ENCODE measurements around the gene RPH3AL. TPM values are rescaled to one million over a fixed set of nuclear protein-coding genes. Genes with fewer than 3 reads are reported as not detected.
"Not testable (repeated sequence)": the region's sequence is repeated elsewhere in the genome, so short reads cannot be mapped to it uniquely, and the experiment has no call there.

The RPH3AL gene
- polyA plus RNA-seq, 1 experiment = 4.0 TPM

GRCh38 chr17:246851-247421, 105.7 kb downstream of the RPH3AL start:
- DNase-seq (ENCODE audit: low read depth) = no peak
- no peaks in the 10 kb centered on the region for H3K36me3 ChIP-seq (ENCODE audit: control insufficient read depth, insufficient read depth, low read length)
- ChIA-PET CTCF (no interaction called here), POLR2A (no interaction called here)
- H3K27me3 ChIP-seq (ENCODE audit: control insufficient read depth, insufficient read depth, low read length) = no peaks in the 10 kb centered on the region
- no peak overlapping the region for H3K4me3 ChIP-seq (ENCODE audit: low read depth, low read length)
- TF ChIP-seq, protein P1, sequence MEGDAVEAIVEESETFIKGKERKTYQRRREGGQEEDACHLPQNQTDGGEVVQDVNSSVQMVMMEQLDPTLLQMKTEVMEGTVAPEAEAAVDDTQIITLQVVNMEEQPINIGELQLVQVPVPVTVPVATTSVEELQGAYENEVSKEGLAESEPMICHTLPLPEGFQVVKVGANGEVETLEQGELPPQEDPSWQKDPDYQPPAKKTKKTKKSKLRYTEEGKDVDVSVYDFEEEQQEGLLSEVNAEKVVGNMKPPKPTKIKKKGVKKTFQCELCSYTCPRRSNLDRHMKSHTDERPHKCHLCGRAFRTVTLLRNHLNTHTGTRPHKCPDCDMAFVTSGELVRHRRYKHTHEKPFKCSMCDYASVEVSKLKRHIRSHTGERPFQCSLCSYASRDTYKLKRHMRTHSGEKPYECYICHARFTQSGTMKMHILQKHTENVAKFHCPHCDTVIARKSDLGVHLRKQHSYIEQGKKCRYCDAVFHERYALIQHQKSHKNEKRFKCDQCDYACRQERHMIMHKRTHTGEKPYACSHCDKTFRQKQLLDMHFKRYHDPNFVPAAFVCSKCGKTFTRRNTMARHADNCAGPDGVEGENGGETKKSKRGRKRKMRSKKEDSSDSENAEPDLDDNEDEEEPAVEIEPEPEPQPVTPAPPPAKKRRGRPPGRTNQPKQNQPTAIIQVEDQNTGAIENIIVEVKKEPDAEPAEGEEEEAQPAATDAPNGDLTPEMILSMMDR (IDR thresholded peaks at IDR 0.05; ENCODE audit: insufficient read depth, low read depth, low read length) = no peak

DNA sequence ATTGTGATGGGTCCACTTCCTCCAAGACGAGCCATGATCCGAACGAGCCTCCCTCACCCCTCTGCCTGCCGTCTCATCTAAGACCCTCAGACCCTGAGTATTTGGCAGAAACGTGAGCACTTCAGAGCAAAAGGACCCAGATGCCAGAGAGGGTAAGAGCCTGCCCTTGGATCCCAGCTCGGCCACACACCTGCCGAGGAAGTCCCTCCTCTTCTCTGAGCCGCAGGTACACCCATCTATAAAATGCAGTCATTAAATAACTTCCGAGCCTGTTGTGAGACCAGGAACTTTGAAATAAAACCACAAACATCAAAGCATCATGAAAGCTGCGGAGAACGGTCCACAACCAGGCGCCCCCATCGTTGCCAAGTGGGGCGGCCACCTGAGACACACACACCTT, 106.4 kb downstream of the RPH3AL start:
- POLR2A ChIA-PET = no interaction called here
- no peaks in the 10 kb centered on the region for H3K36me3 ChIP-seq (ENCODE audit: control insufficient read depth, insufficient read depth, low read length)
- TF ChIP-seq, protein P1 (IDR thresholded peaks at IDR 0.05; ENCODE audit: insufficient read depth, low read depth, low read length) = no peak
- H3K27me3 ChIP-seq (ENCODE audit: control insufficient read depth, insufficient read depth, low read length) = no peaks in the 10 kb centered on the region
- CTCF ChIA-PET = interaction anchor here (0.5 kb wide), 1 partner anchor 25 kb away, joined by 3 read pairs; no protein-coding TSS in a partner anchor
- no peak for DNase-seq (ENCODE audit: low read depth)
- H3K4me3 ChIP-seq (ENCODE audit: low read depth, low read length) = no peak overlapping the region

DNA sequence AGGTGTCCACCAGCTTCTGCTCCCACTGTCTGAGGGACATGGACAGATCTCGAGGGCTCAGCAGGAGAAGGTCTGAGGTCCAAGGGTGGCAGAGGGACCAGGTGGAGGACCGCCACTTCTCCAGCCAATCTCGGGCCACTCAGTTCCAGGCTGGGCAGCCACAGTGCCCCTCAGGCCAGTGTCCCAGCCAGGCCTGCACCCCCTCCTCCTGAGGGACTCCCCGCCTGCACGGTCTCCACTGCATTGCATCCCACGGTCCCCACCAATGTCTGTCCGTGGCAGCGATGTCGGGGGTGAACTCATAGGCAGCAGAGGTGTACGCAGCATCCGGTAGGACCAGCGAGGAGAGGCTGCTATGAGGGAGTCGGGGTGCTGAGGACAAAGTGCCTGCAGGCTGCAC, 107.0 kb downstream of the RPH3AL start:
- CTCF ChIA-PET = no interaction called here
- H3K27me3 ChIP-seq (ENCODE audit: control insufficient read depth, insufficient read depth, low read length) = no peaks in the 10 kb centered on the region
- TF ChIP-seq, protein P1 (IDR thresholded peaks at IDR 0.05; ENCODE audit: insufficient read depth, low read depth, low read length) = no peak
- H3K4me3 ChIP-seq (ENCODE audit: low read depth, low read length) = no peak overlapping the region
- POLR2A ChIA-PET = no interaction called here
- no peak for DNase-seq (ENCODE audit: low read depth)
- H3K36me3 ChIP-seq (ENCODE audit: control insufficient read depth, insufficient read depth, low read length) = no peaks in the 10 kb centered on the region

DNA sequence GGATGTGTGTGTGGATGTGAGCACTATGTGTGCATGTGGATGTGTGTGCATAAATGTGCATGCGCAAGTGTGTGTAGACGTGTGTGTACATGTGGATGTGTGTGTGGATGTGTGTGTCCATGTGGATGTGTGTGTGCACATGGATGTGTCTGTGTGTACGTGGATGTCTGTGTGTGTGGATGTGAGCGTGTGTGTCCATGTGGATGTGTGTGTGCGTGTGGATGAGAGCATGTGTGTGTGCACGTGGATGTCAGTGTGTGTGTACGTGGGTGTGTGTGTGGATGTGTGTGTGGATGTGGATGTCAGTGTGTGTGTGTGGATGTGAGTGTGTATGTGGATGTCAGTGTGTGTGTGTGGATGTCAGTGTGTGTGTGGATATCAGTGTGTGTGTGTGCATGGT, 107.6 kb downstream of the RPH3AL start:
- H3K36me3 ChIP-seq (ENCODE audit: control insufficient read depth, insufficient read depth, low read length) = no peaks in the 10 kb centered on the region
- ChIA-PET POLR2A (no interaction called here), CTCF (no interaction called here)
- H3K4me3 ChIP-seq (ENCODE audit: low read depth, low read length) = no peak overlapping the region
- H3K27me3 ChIP-seq (ENCODE audit: control insufficient read depth, insufficient read depth, low read length) = no peaks in the 10 kb centered on the region
- TF ChIP-seq, protein P1 (IDR thresholded peaks at IDR 0.05; ENCODE audit: insufficient read depth, low read depth, low read length) = no peak
- no peak for DNase-seq (ENCODE audit: low read depth)

- POLR2A ChIA-PET; H3K27me3 ChIP-seq (ENCODE audit: control insufficient read depth, insufficient read depth, low read length); H3K4me3 ChIP-seq (ENCODE audit: low read depth, low read length); DNase-seq (ENCODE audit: low read depth); H3K36me3 ChIP-seq (ENCODE audit: control insufficient read depth, insufficient read depth, low read length): not testable (repeated sequence)
- CTCF ChIA-PET = interaction anchor here (0.6 kb wide), 1 partner anchor 25 kb away, joined by 3 read pairs; no protein-coding TSS in a partner anchor
Measured at GRCh38 chr17:243924-244323, 108.7 kb downstream of the RPH3AL start.

DNA sequence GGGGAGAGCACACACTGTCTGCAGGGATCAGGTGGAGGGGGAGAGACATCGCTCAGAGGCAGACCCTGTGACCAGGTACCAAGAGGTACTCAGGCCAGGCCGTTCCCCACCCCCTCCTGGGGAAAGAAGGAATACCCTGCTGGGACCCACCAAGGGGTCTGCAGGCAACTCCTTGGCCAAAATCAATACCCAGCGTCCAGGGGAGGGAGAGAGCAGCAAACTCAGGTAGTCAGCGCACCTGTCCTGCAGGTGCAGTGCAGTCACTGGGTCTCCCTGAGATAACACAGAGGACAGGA, 113.7 kb downstream of the RPH3AL start:
- Histone ChIP-seq H3K4me3 (ENCODE audit: low read depth, low read length) (no peak overlapping the region), H3K27me3 (ENCODE audit: control insufficient read depth, insufficient read depth, low read length) (no peaks in the 10 kb centered on the region; the same call in 1 of the 2 replicates), H3K36me3 (ENCODE audit: control insufficient read depth, insufficient read depth, low read length) (no peaks in the 10 kb centered on the region)
- TF ChIP-seq, protein P1 (IDR thresholded peaks at IDR 0.05; ENCODE audit: insufficient read depth, low read depth, low read length) = no peak
- DNase-seq (ENCODE audit: low read depth) = no peak
- POLR2A ChIA-PET = no interaction called here
- CTCF ChIA-PET = interaction anchor here (0.6 kb wide), 1 partner anchor 56 kb away, joined by 3 read pairs; no protein-coding TSS in a partner anchor
